Pulmonary artery endothelial cell (primary cell): ENCODE data around the gene SMARCC1. TPM values are rescaled to one million over a fixed set of nuclear protein-coding genes. Genes with fewer than 3 reads are reported as not detected.

Experiments
- DNase-seq: peaks from one replicate; pipeline ENCODE4 v3.0.0-alpha.2; 2011; ENCODE audit warnings: low read depth, low spot score
- total RNA-seq: library from RNA; depleted of rRNA; stranded (reverse); fragments of >200 nt; gene quantifications from 2 replicates; pipeline ENCODE4 v1.2.3, GENCODE V29; 2014

Gene SMARCC1
- total RNA-seq, 1 donor from 2014 or later: 42.5 TPM

- DNase-seq: no peak
These were observed 227.4 kb downstream of the SMARCC1 start for GRCh38 chr3:47554335-47554734.

GRCh38 chr3:47553407-47553806 lies 228.3 kb downstream of the SMARCC1 start:
- DNase-seq: no peak

- DNase-seq: no peak
These were observed 239.1 kb downstream of the SMARCC1 start for GRCh38 chr3:47542471-47543173.

- DNase-seq: no peak
These were observed 240.0 kb downstream of the SMARCC1 start for GRCh38 chr3:47541583-47542108.

GRCh38 chr3:47540281-47540680 lies 241.4 kb downstream of the SMARCC1 start:
- no peak for DNase-seq

GRCh38 chr3:47536967-47537366 lies 244.7 kb downstream of the SMARCC1 start:
- DNase-seq: no peak

- no peak for DNase-seq
These were observed 245.3 kb downstream of the SMARCC1 start for GRCh38 chr3:47536221-47536891.

Other genes with a start within 250 kb of the SMARCC1 start
- 0.66 and 0.71 TPM in 2 replicates for gene CSPG5, start 203.0 kb downstream of the SMARCC1 start, total RNA-seq
- 79.2 and 99.7 TPM in 2 replicates for gene DHX30, start 21.2 kb upstream of the SMARCC1 start, total RNA-seq
- 67.1 and 72.6 TPM in 2 replicates for gene MAP4, start 234.5 kb upstream of the SMARCC1 start, total RNA-seq